ENCODE data around the gene CBX6.

Gene CBX6

DNA sequence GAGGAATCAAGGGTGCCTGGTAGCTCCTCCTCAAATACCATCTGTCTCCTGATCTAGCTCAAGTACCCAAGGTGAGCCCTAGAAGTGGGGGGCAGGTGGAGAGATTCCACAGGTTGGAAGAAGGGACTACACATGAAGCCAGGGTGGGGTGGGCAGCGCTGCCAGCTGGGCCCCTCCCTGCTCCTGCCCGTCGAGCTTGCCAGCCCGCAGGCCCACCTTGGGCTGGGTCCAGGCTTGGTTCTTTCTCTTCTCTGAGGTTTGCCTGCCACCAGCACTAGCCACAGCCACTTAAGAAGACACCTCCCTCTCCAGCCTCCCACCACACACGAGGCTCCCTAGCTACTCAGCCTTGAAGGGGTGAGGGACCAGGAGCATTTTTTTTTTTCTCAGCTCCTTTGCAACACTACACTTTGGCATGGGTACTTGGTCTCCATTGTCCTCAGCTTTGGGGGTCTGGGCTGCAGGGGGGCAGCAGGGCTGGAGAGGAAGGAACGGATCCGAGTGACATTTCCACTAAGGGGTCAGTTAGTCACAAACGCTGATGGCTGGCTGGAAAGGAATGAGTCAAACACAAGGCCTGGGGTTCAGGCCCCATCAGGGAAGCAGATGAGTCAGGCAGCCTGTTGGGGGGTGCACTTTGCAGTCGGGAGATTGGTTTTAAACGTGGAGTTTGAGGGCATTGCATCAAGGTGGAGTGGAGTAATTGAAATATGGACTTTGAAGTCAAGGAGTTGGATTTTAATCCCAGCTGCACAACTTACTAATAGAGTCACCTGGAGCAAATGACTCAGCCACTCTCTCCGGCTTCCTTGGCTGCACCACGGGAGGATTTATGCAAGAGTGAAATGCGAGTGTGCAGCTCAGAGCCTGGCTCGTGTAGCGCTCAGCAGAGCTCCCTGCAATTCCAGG, 20.8 kb downstream of the CBX6 start:
- no peaks in the 10 kb centered on the region for H3K4me1 ChIP-seq (ENCODE audit: control insufficient read depth in 2 of 2, insufficient read depth in 2 of 2, low read length in 2 of 2)
- no peak overlapping the region for H3K9ac ChIP-seq (ENCODE audit: low read depth in 1 of 2, low read length in 2 of 2)
- H3K27ac ChIP-seq (ENCODE audit: low read depth in 2 of 2, low read length in 2 of 2): no peak overlapping the region
- H3K9me3 ChIP-seq (ENCODE audit: control insufficient read depth in 2 of 2, low read length in 2 of 2): no peaks in the 10 kb centered on the region
- no peaks in the 10 kb centered on the region for H3K36me3 ChIP-seq (ENCODE audit: control insufficient read depth in 2 of 2, insufficient read depth in 2 of 2, low read length in 2 of 2)
- peaks cover 3 to 12% of the 10 kb centered on the region in 2 donors for H3K27me3 ChIP-seq (ENCODE audit: control insufficient read depth in 2 of 2, insufficient read depth in 2 of 2, low read length in 2 of 2)
- H3K4me3 ChIP-seq (ENCODE audit: low read length in 2 of 2): no peak overlapping the region

DNA sequence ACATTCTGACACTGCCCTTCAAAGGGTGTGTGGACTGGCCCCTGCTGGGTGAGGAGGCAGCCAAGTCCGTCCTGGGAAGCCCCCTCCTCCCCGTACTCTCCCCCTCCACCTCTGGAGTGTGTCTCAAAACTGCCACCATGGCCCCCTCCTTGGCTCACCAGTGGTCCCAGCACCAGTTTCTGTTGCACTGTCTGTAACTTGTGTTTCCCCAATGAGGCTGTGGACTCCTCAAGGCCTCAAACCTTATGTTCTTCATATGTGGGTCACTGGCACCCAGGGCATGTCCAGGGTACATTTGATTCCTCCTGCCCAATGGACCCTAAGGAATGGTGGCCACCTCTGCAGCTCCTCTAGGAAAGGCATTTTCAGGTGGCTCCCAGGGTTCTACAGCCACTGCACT, 21.6 kb downstream of the CBX6 start:
- no peak overlapping the region for H3K27ac ChIP-seq (ENCODE audit: low read depth in 2 of 2, low read length in 2 of 2)
- H3K36me3 ChIP-seq (ENCODE audit: control insufficient read depth in 2 of 2, insufficient read depth in 2 of 2, low read length in 2 of 2): no peaks in the 10 kb centered on the region
- H3K9ac ChIP-seq (ENCODE audit: low read depth in 1 of 2, low read length in 2 of 2): no peak overlapping the region
- no peaks in the 10 kb centered on the region for H3K9me3 ChIP-seq (ENCODE audit: control insufficient read depth in 2 of 2, low read length in 2 of 2)
- H3K27me3 ChIP-seq (ENCODE audit: control insufficient read depth in 2 of 2, insufficient read depth in 2 of 2, low read length in 2 of 2): peaks cover 5 to 17% of the 10 kb centered on the region in 2 donors
- no peaks in the 10 kb centered on the region for H3K4me1 ChIP-seq (ENCODE audit: control insufficient read depth in 2 of 2, insufficient read depth in 2 of 2, low read length in 2 of 2)
- no peak overlapping the region for H3K4me3 ChIP-seq (ENCODE audit: low read length in 2 of 2)

DNA sequence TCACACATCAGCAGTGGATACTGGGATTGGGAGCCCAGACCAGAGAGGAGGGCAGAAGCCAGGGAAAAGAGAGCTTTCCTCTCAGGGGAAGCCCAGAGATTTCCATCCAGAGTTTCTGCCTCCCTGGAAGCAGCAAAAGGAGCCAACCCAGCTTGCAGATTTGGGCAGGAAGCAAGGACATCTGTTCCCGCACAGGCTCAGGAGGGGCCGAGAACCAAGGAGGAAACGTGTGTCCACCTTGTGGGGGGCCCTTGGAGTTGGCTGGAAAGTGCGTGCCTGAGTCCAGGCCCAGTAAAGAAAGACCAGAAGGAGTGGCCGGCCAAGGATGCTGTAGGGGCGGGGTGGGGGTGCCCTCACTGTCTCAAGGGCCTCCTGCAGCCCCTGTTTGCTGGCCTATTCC, 22.2 kb downstream of the CBX6 start:
- no peak overlapping the region for H3K9ac ChIP-seq (ENCODE audit: low read depth in 1 of 2, low read length in 2 of 2)
- H3K4me3 ChIP-seq (ENCODE audit: low read length in 2 of 2): no peak overlapping the region
- H3K27ac ChIP-seq (ENCODE audit: low read depth in 2 of 2, low read length in 2 of 2): no peak overlapping the region
- no peaks in the 10 kb centered on the region for H3K9me3 ChIP-seq (ENCODE audit: control insufficient read depth in 2 of 2, low read length in 2 of 2)
- peaks cover 11 to 22% of the 10 kb centered on the region in 2 donors for H3K27me3 ChIP-seq (ENCODE audit: control insufficient read depth in 2 of 2, insufficient read depth in 2 of 2, low read length in 2 of 2)
- no peaks in the 10 kb centered on the region for H3K36me3 ChIP-seq (ENCODE audit: control insufficient read depth in 2 of 2, insufficient read depth in 2 of 2, low read length in 2 of 2)
- no peaks in the 10 kb centered on the region for H3K4me1 ChIP-seq (ENCODE audit: control insufficient read depth in 2 of 2, insufficient read depth in 2 of 2, low read length in 2 of 2)

DNA sequence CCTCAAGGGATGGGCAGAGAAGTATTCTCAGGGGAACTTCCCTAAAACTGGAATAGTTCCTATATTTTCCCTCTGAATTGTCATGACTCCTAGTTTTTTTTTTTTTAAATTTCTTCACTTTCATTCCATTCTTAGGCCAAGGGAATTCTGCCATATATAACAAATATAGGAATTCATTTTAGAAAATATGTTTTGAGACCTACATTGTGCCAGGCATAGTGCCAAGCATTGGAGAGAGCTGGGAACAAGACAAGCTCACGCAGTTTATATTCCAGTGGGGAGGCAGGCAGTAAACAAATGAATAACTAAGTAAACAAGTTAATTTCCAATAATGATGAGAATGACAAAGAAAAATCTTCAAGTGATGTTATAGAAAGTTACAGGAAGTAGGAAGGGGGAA, 25.6 kb downstream of the CBX6 start:
- Histone ChIP-seq H3K4me3 (ENCODE audit: low read length in 2 of 2) (no peak overlapping the region), H3K9me3 (ENCODE audit: control insufficient read depth in 2 of 2, low read length in 2 of 2) (no peaks in the 10 kb centered on the region), H3K36me3 (ENCODE audit: control insufficient read depth in 2 of 2, insufficient read depth in 2 of 2, low read length in 2 of 2) (no peaks in the 10 kb centered on the region), H3K4me1 (ENCODE audit: control insufficient read depth in 2 of 2, insufficient read depth in 2 of 2, low read length in 2 of 2) (peaks cover 3 to 5% of the 10 kb centered on the region in 2 donors), H3K9ac (ENCODE audit: low read depth in 1 of 2, low read length in 2 of 2) (no peak overlapping the region), H3K27me3 (ENCODE audit: control insufficient read depth in 2 of 2, insufficient read depth in 2 of 2, low read length in 2 of 2) (peaks cover 24 to 42% of the 10 kb centered on the region in 2 donors), H3K27ac (ENCODE audit: low read depth in 2 of 2, low read length in 2 of 2) (no peak overlapping the region)

DNA sequence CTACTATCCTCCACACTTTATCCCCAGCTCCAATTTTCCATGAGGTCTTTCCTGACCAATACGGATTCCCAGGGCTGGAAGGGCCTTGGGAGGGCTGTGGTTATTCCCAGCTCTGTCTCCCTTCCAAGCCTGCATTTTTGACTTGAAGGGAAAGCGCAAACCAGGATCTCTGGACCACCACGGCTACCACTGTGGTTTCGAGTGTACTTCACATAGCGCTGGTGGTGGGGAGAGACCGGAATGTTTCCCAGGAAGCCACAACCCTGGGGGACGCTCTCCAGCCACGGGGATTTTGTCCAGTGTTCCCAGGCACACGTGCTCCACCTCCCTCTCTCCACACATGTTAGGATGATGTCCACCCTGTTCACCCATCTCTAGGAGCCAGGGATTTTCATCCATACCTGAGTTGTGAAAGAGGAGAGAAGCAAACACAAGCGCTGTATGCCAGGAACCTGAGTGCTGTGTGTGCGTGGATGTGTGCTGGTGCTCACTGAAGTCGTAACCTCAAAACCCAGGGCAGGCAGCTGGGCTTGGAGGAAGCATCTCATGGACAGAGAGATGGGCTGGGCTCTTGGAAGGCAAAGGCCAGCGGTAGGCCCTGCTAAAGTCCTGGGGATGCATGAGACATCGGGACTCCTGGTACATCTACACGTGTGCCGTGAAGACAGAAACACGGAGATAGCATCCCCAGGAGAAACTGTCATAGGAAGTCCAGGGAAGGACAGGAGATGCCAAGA, 26.8 kb downstream of the CBX6 start:
- no peaks in the 10 kb centered on the region for H3K36me3 ChIP-seq (ENCODE audit: control insufficient read depth in 2 of 2, insufficient read depth in 2 of 2, low read length in 2 of 2)
- H3K27ac ChIP-seq (ENCODE audit: low read depth in 2 of 2, low read length in 2 of 2): no peak overlapping the region
- peaks cover 29 to 47% of the 10 kb centered on the region in 2 donors for H3K27me3 ChIP-seq (ENCODE audit: control insufficient read depth in 2 of 2, insufficient read depth in 2 of 2, low read length in 2 of 2)
- no peak overlapping the region for H3K9ac ChIP-seq (ENCODE audit: low read depth in 1 of 2, low read length in 2 of 2)
- H3K9me3 ChIP-seq (ENCODE audit: control insufficient read depth in 2 of 2, low read length in 2 of 2): no peaks in the 10 kb centered on the region
- H3K4me1 ChIP-seq (ENCODE audit: control insufficient read depth in 2 of 2, insufficient read depth in 2 of 2, low read length in 2 of 2): peaks cover 3 to 5% of the 10 kb centered on the region in 2 donors
- H3K4me3 ChIP-seq (ENCODE audit: low read length in 2 of 2): no peak overlapping the region

DNA sequence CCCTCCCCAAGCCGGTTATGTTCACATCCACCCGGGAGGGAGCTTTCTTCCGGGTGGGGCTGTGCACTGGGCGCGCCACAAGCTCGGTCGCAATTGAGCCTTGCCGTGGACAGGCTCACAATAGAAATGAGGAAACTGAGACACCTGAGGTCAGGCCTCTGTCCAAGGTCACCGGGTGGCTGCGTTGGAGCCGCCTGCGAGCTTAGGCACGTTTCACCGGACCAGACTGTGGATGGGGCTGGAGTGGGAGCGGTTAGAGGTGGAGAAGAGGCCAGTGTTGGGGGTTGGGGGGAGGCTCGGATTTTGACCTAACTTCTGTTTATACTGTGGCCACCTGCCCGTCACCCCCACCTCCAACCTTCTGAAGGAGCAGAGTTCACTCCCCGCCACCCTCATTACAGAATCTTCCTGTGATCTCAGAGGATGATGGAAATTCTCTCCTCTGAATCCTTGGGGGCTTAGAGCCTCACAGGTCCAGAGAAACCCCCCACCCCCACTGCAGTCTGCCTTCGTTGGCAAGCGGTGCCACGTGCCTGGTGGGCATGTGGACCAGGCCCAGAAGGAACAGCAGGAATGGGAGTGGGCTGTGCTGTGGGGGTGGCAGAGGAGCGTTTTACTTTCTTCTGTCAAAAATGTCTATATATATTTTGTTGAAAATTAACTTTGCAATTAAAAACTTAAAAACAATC, 27.6 kb downstream of the CBX6 start:
- Histone ChIP-seq H3K4me1 (ENCODE audit: control insufficient read depth in 2 of 2, insufficient read depth in 2 of 2, low read length in 2 of 2) (peaks cover 3 to 5% of the 10 kb centered on the region in 2 donors), H3K4me3 (ENCODE audit: low read length in 2 of 2) (no peak overlapping the region)

DNA sequence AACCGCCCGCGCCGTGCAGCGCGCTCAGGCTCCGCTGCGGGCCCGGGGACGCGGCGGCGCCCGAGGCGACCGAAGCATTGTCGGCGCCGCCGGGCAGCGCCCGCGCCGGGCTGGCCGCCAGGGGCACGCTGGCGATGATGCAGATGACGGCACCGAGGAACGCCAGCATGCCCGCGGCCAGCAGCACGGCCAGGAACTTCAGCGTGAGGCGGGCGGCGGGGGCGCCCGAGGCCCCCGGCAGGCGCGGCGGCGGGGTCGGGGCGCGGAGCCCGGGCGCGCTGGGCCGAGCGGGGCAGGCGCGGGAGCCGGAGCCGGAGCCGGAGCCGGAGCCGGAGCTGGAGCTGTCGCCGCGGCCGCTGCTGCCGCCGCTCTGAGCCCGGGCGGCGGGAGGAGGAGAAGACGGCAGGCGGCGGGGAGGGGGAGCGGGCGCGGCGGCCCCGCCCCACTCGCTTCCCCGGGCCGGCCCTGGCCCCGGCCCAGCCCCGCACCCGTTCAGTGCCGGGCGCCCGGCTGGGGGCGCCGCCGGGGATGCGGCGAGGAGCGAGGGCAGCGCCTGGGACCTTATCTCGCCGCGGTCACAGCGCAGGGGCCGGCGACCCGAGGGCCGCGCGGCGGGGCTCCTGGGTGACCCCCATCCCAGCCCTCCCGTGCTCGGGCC, 28.2 kb downstream of the CBX6 start, which contains the start of gene NPTXR:
Gene NPTXR (minus strand): TSS at position 372 of the 658 bp plus-strand sequence.
- Histone ChIP-seq H3K9ac (ENCODE audit: low read depth in 1 of 2, low read length in 2 of 2) (peak within 1 kb of the TSS in 1 of 2 donors; percentile 38), H3K27ac (ENCODE audit: low read depth in 2 of 2, low read length in 2 of 2) (no peak within 1 kb of the TSS), H3K36me3 (ENCODE audit: control insufficient read depth in 2 of 2, insufficient read depth in 2 of 2, low read length in 2 of 2) (no peaks in the 10 kb centered on the region), H3K9me3 (ENCODE audit: control insufficient read depth in 2 of 2, low read length in 2 of 2) (no peaks in the 10 kb centered on the region), H3K4me3 (ENCODE audit: low read length in 2 of 2) (peak within 1 kb of the TSS; percentile 16 to 50), H3K27me3 (ENCODE audit: control insufficient read depth in 2 of 2, insufficient read depth in 2 of 2, low read length in 2 of 2) (peaks cover 32 to 47% of the 10 kb centered on the region in 2 donors), H3K4me1 (ENCODE audit: control insufficient read depth in 2 of 2, insufficient read depth in 2 of 2, low read length in 2 of 2) (peaks cover 3 to 5% of the 10 kb centered on the region in 2 donors)

More for the DNA sequence above, 27.6 kb downstream of the CBX6 start:
- H3K36me3 ChIP-seq (ENCODE audit: control insufficient read depth in 2 of 2, insufficient read depth in 2 of 2, low read length in 2 of 2): no peaks in the 10 kb centered on the region
- H3K9ac ChIP-seq (ENCODE audit: low read depth in 1 of 2, low read length in 2 of 2): no peak overlapping the region
- H3K9me3 ChIP-seq (ENCODE audit: control insufficient read depth in 2 of 2, low read length in 2 of 2): no peaks in the 10 kb centered on the region
- no peak overlapping the region for H3K27ac ChIP-seq (ENCODE audit: low read depth in 2 of 2, low read length in 2 of 2)
- peaks cover 34 to 47% of the 10 kb centered on the region in 2 donors for H3K27me3 ChIP-seq (ENCODE audit: control insufficient read depth in 2 of 2, insufficient read depth in 2 of 2, low read length in 2 of 2)

DNA sequence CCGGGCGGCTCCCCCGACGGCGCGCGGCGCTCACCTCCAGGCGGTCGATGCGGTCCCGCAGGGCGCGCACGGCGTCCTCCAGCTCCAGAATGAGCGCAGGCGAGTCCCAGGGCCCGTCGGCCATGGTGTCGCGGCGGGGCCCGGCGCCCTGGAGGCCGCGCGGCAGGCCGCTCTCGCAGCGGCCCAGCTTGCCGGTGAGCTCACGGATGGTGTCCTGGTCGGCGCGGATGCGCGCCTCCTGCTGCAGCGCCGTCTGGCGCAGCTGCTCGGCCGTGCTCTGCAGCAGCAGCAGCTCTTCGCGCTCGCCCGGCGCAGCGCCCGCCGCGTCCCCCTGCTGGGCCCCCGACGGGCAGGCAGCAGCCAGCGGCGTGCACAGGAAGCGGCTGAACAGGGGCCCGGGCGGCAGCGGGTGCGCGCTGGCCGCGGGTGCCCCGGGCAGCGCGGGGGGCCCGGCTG, 28.8 kb downstream of the CBX6 start:
- Histone ChIP-seq H3K27me3 (ENCODE audit: control insufficient read depth in 2 of 2, insufficient read depth in 2 of 2, low read length in 2 of 2) (peaks cover 31 to 46% of the 10 kb centered on the region in 2 donors), H3K9me3 (ENCODE audit: control insufficient read depth in 2 of 2, low read length in 2 of 2) (no peaks in the 10 kb centered on the region), H3K36me3 (ENCODE audit: control insufficient read depth in 2 of 2, insufficient read depth in 2 of 2, low read length in 2 of 2) (no peaks in the 10 kb centered on the region), H3K4me3 (ENCODE audit: low read length in 2 of 2) (peak overlapping the region; percentile 16 to 50), H3K4me1 (ENCODE audit: control insufficient read depth in 2 of 2, insufficient read depth in 2 of 2, low read length in 2 of 2) (peaks cover 3 to 5% of the 10 kb centered on the region in 2 donors), H3K9ac (ENCODE audit: low read depth in 1 of 2, low read length in 2 of 2) (peak overlapping the region in 1 of 2 donors; percentile 38), H3K27ac (ENCODE audit: low read depth in 2 of 2, low read length in 2 of 2) (no peak overlapping the region)

DNA sequence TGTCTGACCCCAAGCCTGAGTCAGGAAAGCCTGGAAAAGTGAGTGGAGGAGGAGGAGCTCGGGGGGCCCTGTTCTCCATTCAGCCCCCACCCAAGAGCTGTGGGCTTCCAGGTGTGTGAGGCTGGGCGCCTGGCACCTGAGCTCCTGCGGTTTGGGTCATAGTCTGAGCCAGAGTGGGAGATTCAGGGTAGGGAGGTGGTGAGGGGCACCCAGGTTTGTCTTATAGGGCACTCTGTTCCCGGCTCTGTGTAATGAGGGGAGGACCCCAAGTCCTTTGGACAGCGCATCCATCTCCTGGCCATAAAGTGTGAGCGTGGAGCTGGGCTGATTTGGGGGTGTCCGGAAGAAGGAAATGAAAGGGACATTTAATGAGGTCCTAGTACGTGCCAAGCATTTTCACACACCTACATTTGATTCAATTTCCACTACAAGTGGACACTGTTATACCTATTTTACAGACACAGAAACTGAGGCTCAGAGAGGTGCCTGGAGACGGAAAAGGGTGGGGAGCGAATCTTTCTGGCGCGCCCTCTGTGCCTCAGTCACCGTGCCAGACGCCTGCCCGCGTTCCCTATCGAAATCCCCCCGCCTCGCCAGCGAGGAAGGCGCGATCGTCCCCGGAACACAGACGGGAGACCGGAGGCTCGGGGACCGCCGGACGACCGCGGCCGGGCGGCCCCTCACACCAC, 29.4 kb downstream of the CBX6 start:
- H3K4me1 ChIP-seq (ENCODE audit: control insufficient read depth in 2 of 2, insufficient read depth in 2 of 2, low read length in 2 of 2): peaks cover 3 to 5% of the 10 kb centered on the region in 2 donors
- H3K9me3 ChIP-seq (ENCODE audit: control insufficient read depth in 2 of 2, low read length in 2 of 2): no peaks in the 10 kb centered on the region
- H3K4me3 ChIP-seq (ENCODE audit: low read length in 2 of 2): peak overlapping the region in 1 of 2 donors; percentile 16
- H3K27me3 ChIP-seq (ENCODE audit: control insufficient read depth in 2 of 2, insufficient read depth in 2 of 2, low read length in 2 of 2): peaks cover 31 to 46% of the 10 kb centered on the region in 2 donors
- no peaks in the 10 kb centered on the region for H3K36me3 ChIP-seq (ENCODE audit: control insufficient read depth in 2 of 2, insufficient read depth in 2 of 2, low read length in 2 of 2)
- no peak overlapping the region for H3K27ac ChIP-seq (ENCODE audit: low read depth in 2 of 2, low read length in 2 of 2)
- no peak overlapping the region for H3K9ac ChIP-seq (ENCODE audit: low read depth in 1 of 2, low read length in 2 of 2)
